22Rv1 (cell line): ENCODE measurements around the gene KIAA1217.

Experiments
- CTCF ChIP-seq: fragments of 450-650 bp; IDR thresholded peaks from 2 replicates; pipeline ENCODE4 v1.5.1; 2017; ENCODE audit warnings: mild to moderate bottlenecking
- ZFX ChIP-seq: fragments of 450-650 bp; IDR thresholded peaks from 2 replicates; pipeline ENCODE4 v1.6.1; 2017; ENCODE audit warnings: antibody characterized with exemption, borderline replicate concordance

- no peak for TF ChIP-seq CTCF
- no peak for TF ChIP-seq ZFX
Measured at GRCh38 chr10:24533981-24534380, 325.0 kb downstream of the KIAA1217 start.
